Peyer's patch (tissue), 4 donors: ENCODE data around the gene HRH3.

Experiments
- POLR2A ChIP-seq, 2 donors: fragments of 450-650 bp; IDR thresholded peaks; one replicate each; pipeline ENCODE4 v1.5.1; 2017; ENCODE audit warnings: antibody characterized with exemption in 2 of 2, mild to moderate bottlenecking in 2 of 2, moderate library complexity in 2 of 2
- TF ChIP-seq, protein P1 (sequence below), 6 experiments: fragments of 450-650 bp in 4 of 6; fragments of 200-600 bp in 2 of 6; sonication (generic) in 1 of 6; IDR thresholded peaks; one replicate each; pipeline ENCODE4 v1.5.1; 2017 to 2019; ENCODE audit warnings: antibody characterized with exemption in 6 of 6, mild to moderate bottlenecking in 3 of 6, moderate library complexity in 1 of 6

DNA sequence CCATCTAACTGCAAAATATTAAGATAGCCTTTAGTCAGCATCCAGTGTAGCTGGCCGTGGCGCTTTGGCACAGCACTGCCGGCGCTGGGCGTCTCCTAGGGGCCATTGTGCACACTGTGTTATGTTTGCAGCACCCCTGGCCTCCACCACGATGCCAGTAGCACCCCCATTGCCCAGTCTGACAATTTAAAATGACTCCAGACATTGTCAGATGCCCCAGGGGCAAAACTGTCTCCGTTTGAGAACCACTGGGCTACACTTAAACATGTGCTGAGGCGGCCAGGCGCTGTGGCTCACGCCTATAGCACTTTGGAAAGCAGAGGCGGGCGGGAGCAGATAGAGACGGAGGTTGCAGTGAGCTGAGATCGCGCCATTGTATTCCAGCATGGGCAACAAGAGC is 43.2 kb downstream of the HRH3 start:
- TF ChIP-seq POLR2A (IDR thresholded peaks at IDR 0.05), result no peak
- TF ChIP-seq, protein P1, sequence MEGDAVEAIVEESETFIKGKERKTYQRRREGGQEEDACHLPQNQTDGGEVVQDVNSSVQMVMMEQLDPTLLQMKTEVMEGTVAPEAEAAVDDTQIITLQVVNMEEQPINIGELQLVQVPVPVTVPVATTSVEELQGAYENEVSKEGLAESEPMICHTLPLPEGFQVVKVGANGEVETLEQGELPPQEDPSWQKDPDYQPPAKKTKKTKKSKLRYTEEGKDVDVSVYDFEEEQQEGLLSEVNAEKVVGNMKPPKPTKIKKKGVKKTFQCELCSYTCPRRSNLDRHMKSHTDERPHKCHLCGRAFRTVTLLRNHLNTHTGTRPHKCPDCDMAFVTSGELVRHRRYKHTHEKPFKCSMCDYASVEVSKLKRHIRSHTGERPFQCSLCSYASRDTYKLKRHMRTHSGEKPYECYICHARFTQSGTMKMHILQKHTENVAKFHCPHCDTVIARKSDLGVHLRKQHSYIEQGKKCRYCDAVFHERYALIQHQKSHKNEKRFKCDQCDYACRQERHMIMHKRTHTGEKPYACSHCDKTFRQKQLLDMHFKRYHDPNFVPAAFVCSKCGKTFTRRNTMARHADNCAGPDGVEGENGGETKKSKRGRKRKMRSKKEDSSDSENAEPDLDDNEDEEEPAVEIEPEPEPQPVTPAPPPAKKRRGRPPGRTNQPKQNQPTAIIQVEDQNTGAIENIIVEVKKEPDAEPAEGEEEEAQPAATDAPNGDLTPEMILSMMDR (IDR thresholded peaks at IDR 0.05), result no peak
